ENCODE results near the gene LRRC74B.

LRRC74B gene

GRCh38 chr22:21045585-21046294, at the start of gene LRRC74B:
LRRC74B (plus strand) TSS chr22:21045946; CDS start chr22:21045987, 41 bp downstream.
- peak; percentile 79 for DNase-seq (ENCODE audit: low read depth)
- in situ Hi-C loops (cut with HindIII; ENCODE audit: low sequenced_read_pairs): no loop called here
- TF ChIP-seq CTCF (IDR thresholded peaks at IDR 0.05; ENCODE audit: low read depth, low read length, missing control alignments): no peak
- H3K4me3 ChIP-seq (ENCODE audit: low read depth, low read length): peak within 1 kb of the TSS; percentile 48

- TF ChIP-seq CTCF (IDR thresholded peaks at IDR 0.05; ENCODE audit: low read depth, low read length, missing control alignments): no peak
- no peak for DNase-seq (ENCODE audit: low read depth)
- in situ Hi-C loops (cut with HindIII; ENCODE audit: low sequenced_read_pairs): no loop called here
- no peak overlapping the region for H3K4me3 ChIP-seq (ENCODE audit: low read depth, low read length)
Observed at GRCh38 chr22:20996031-20996410, 49.7 kb upstream of the LRRC74B start.

GRCh38 chr22:20996598-20997535, 48.9 kb upstream of the LRRC74B start:
- in situ Hi-C loops (cut with HindIII; ENCODE audit: low sequenced_read_pairs): no loop called here
- no peak for DNase-seq (ENCODE audit: low read depth)
- TF ChIP-seq CTCF (IDR thresholded peaks at IDR 0.05; ENCODE audit: low read depth, low read length, missing control alignments): no peak
- H3K4me3 ChIP-seq (ENCODE audit: low read depth, low read length): no peak overlapping the region

- TF ChIP-seq CTCF (IDR thresholded peaks at IDR 0.05; ENCODE audit: low read depth, low read length, missing control alignments): no peak
- no peak for DNase-seq (ENCODE audit: low read depth)
- in situ Hi-C loops (cut with HindIII; ENCODE audit: low sequenced_read_pairs): no loop called here
- H3K4me3 ChIP-seq (ENCODE audit: low read depth, low read length): no peak overlapping the region
Observed at GRCh38 chr22:20997536-20998257, 48.0 kb upstream of the LRRC74B start.

- DNase-seq (ENCODE audit: low read depth): no peak
- H3K4me3 ChIP-seq (ENCODE audit: low read depth, low read length): no peak overlapping the region
- in situ Hi-C loops (cut with HindIII; ENCODE audit: low sequenced_read_pairs): no loop called here
- TF ChIP-seq CTCF (IDR thresholded peaks at IDR 0.05; ENCODE audit: low read depth, low read length, missing control alignments): no peak
Observed at GRCh38 chr22:20998411-20999336, 47.1 kb upstream of the LRRC74B start.
